Stimulated activated naive B cell treated with anti-CD40 and anti-IgM and Interleukin-4, amounts not matched to agents 10 μg/mL and 1 μg/mL and 100 μg/mL, for 72 hours (primary cell): ENCODE measurements around the gene CD1B.
"Not testable (repeated sequence)": the region's sequence is repeated elsewhere in the genome, so short reads cannot be mapped to it uniquely, and the experiment has no call there.

ENCODE experiments used
- ATAC-seq, 2 donors: fragments of 150-1000 bp; cut with Tn5 transposase; replicated peaks; 2 replicates each; pipeline ENCODE4 v1.10.0; 2021; ENCODE audit warnings: moderate library complexity in 1 of 2
- DNase-seq: peaks from one replicate; pipeline ENCODE4 v3.0.0; 2021
- H3K27ac Mint-ChIP-seq: one replicate; pipeline ENCODE4 v1.8.0; 2022; ENCODE audit warnings: mild to moderate bottlenecking, mixed read lengths
- H3K27me3 Mint-ChIP-seq, 2 donors: one replicate each; pipeline ENCODE4 v1.8.0; 2022; ENCODE audit warnings: mixed read lengths in 2 of 2
- H3K36me3 Mint-ChIP-seq, 2 donors: one replicate each; pipeline ENCODE4 v1.8.0; 2022; ENCODE audit warnings: mixed read lengths in 2 of 2, mild to moderate bottlenecking in 1 of 2
- H3K4me1 Mint-ChIP-seq, 2 donors: one replicate each; pipeline ENCODE4 v1.8.0; 2022; ENCODE audit warnings: mixed read lengths in 2 of 2, mild to moderate bottlenecking in 1 of 2
- H3K4me3 Mint-ChIP-seq, 2 donors: one replicate each; pipeline ENCODE4 v1.8.0; 2022; ENCODE audit warnings: mild to moderate bottlenecking in 2 of 2, mixed read lengths in 2 of 2, moderate library complexity in 1 of 2
- H3K9me3 Mint-ChIP-seq, 2 donors: one replicate each; pipeline ENCODE4 v1.8.0; 2022; ENCODE audit warnings: mixed read lengths in 2 of 2, mild to moderate bottlenecking in 1 of 2

CD1B gene

GRCh38 chr1:158331481-158332150 is at the start of gene CD1B:
CD1B (minus strand) TSS chr1:158331531; CDS start chr1:158331423, 108 bp downstream.
- ATAC-seq: no peak
- peaks cover 28% of the 10 kb centered on the region in 2 donors for H3K4me1 Mint-ChIP-seq
- H3K9me3 Mint-ChIP-seq: no peaks in the 10 kb centered on the region
- DNase-seq: no peak
- H3K27me3 Mint-ChIP-seq: no peaks in the 10 kb centered on the region
- H3K27ac Mint-ChIP-seq: no peak within 1 kb of the TSS
- H3K36me3 Mint-ChIP-seq: no peaks in the 10 kb centered on the region
- no peak within 1 kb of the TSS for H3K4me3 Mint-ChIP-seq

GRCh38 chr1:158374860-158375259 is 43.5 kb upstream of the CD1B start:
- peaks cover 3 to 8% of the 10 kb centered on the region in 2 donors for H3K36me3 Mint-ChIP-seq
- DNase-seq: no peak
- H3K9me3 Mint-ChIP-seq: peaks cover 5 to 16% of the 10 kb centered on the region in 2 donors
- no peak overlapping the region for H3K4me3 Mint-ChIP-seq
- peaks cover 9 to 12% of the 10 kb centered on the region in 2 donors for H3K27me3 Mint-ChIP-seq
- no peak overlapping the region for H3K27ac Mint-ChIP-seq
- no peak for ATAC-seq
- H3K4me1 Mint-ChIP-seq: peaks cover 16 to 27% of the 10 kb centered on the region in 2 donors

GRCh38 chr1:158374101-158374500 is 42.8 kb upstream of the CD1B start:
- Mint-ChIP-seq H3K4me1 (peaks cover 16 to 27% of the 10 kb centered on the region in 2 donors), H3K27me3 (peaks cover 9 to 12% of the 10 kb centered on the region in 2 donors)
- not testable (repeated sequence) for ATAC-seq

GRCh38 chr1:158371188-158371953 is 40.0 kb upstream of the CD1B start:
- peaks cover 5 to 10% of the 10 kb centered on the region in 2 donors for H3K9me3 Mint-ChIP-seq
- peak overlapping the region; percentile 82 for H3K27ac Mint-ChIP-seq
- H3K36me3 Mint-ChIP-seq: peaks cover 3 to 4% of the 10 kb centered on the region in 2 donors
- H3K27me3 Mint-ChIP-seq: peaks cover 3 to 5% of the 10 kb centered on the region in 2 donors
- peak; percentile 85 for DNase-seq
- peaks cover 16 to 27% of the 10 kb centered on the region in 2 donors for H3K4me1 Mint-ChIP-seq
- ATAC-seq: peak; percentile 98 to 99
- H3K4me3 Mint-ChIP-seq: peak overlapping the region; percentile 50 to 53

More at GRCh38 chr1:158374101-158374500, 42.8 kb upstream of the CD1B start:
- not testable (repeated sequence) for H3K36me3 Mint-ChIP-seq, H3K4me3 Mint-ChIP-seq, H3K27ac Mint-ChIP-seq, DNase-seq
- peaks cover 5 to 16% of the 10 kb centered on the region in 2 donors for H3K9me3 Mint-ChIP-seq

GRCh38 chr1:158366783-158367182 is 35.5 kb upstream of the CD1B start:
- H3K4me3 Mint-ChIP-seq: no peak overlapping the region
- ATAC-seq (no peak), DNase-seq (no peak)
- H3K27ac Mint-ChIP-seq: no peak overlapping the region
- peaks cover 0 to 8% of the 10 kb centered on the region in 2 donors for H3K27me3 Mint-ChIP-seq
- no peaks in the 10 kb centered on the region for H3K36me3 Mint-ChIP-seq
- peaks cover 16 to 17% of the 10 kb centered on the region in 2 donors for H3K4me1 Mint-ChIP-seq
- peaks cover 3 to 6% of the 10 kb centered on the region in 2 donors for H3K9me3 Mint-ChIP-seq

GRCh38 chr1:158362941-158363340 is 31.6 kb upstream of the CD1B start:
- peaks cover 0 to 8% of the 10 kb centered on the region in 2 donors for H3K27me3 Mint-ChIP-seq
- DNase-seq (no peak), ATAC-seq (peak; percentile 68 to 84)
- H3K36me3 Mint-ChIP-seq: no peaks in the 10 kb centered on the region
- H3K27ac Mint-ChIP-seq: no peak overlapping the region
- H3K4me1 Mint-ChIP-seq: peaks cover 14 to 16% of the 10 kb centered on the region in 2 donors
- H3K4me3 Mint-ChIP-seq: no peak overlapping the region
- H3K9me3 Mint-ChIP-seq: peaks cover 0 to 5% of the 10 kb centered on the region in 2 donors

GRCh38 chr1:158362482-158362881 is 31.2 kb upstream of the CD1B start:
- Mint-ChIP-seq H3K27ac (no peak overlapping the region), H3K4me3 (no peak overlapping the region), H3K9me3 (peaks cover 0 to 5% of the 10 kb centered on the region in 2 donors), H3K36me3 (no peaks in the 10 kb centered on the region), H3K27me3 (peaks cover 2 to 10% of the 10 kb centered on the region in 2 donors), H3K4me1 (peaks cover 14 to 16% of the 10 kb centered on the region in 2 donors)
- no peak for ATAC-seq
- DNase-seq: no peak

- no peak overlapping the region for H3K27ac Mint-ChIP-seq
- ATAC-seq (no peak), DNase-seq (no peak)
- peaks cover 7 to 21% of the 10 kb centered on the region in 2 donors for H3K27me3 Mint-ChIP-seq
- peaks cover 0 to 1% of the 10 kb centered on the region in 2 donors for H3K9me3 Mint-ChIP-seq
- no peaks in the 10 kb centered on the region for H3K36me3 Mint-ChIP-seq
- peaks cover 28 to 40% of the 10 kb centered on the region in 2 donors for H3K4me1 Mint-ChIP-seq
- H3K4me3 Mint-ChIP-seq: no peak overlapping the region
Observed at GRCh38 chr1:158357441-158357840, 26.1 kb upstream of the CD1B start.

- no peak overlapping the region for H3K4me3 Mint-ChIP-seq
- H3K36me3 Mint-ChIP-seq: no peaks in the 10 kb centered on the region
- peaks cover 0 to 1% of the 10 kb centered on the region in 2 donors for H3K9me3 Mint-ChIP-seq
- DNase-seq: no peak
- peaks cover 28 to 40% of the 10 kb centered on the region in 2 donors for H3K4me1 Mint-ChIP-seq
- no peak for ATAC-seq
- H3K27me3 Mint-ChIP-seq: peaks cover 7 to 21% of the 10 kb centered on the region in 2 donors
- no peak overlapping the region for H3K27ac Mint-ChIP-seq
Observed at GRCh38 chr1:158356616-158357015, 25.3 kb upstream of the CD1B start.

GRCh38 chr1:158355773-158356285 is 24.5 kb upstream of the CD1B start:
- DNase-seq (no peak), ATAC-seq (no peak)
- H3K36me3 Mint-ChIP-seq: no peaks in the 10 kb centered on the region
- no peak overlapping the region for H3K4me3 Mint-ChIP-seq
- no peaks in the 10 kb centered on the region for H3K9me3 Mint-ChIP-seq
- peaks cover 7 to 21% of the 10 kb centered on the region in 2 donors for H3K27me3 Mint-ChIP-seq
- H3K27ac Mint-ChIP-seq: no peak overlapping the region
- H3K4me1 Mint-ChIP-seq: peaks cover 28 to 40% of the 10 kb centered on the region in 2 donors

- Mint-ChIP-seq H3K27me3 (peaks cover 7 to 21% of the 10 kb centered on the region in 2 donors), H3K36me3 (no peaks in the 10 kb centered on the region), H3K9me3 (no peaks in the 10 kb centered on the region), H3K4me1 (peaks cover 25 to 32% of the 10 kb centered on the region in 2 donors), H3K4me3 (no peak overlapping the region), H3K27ac (no peak overlapping the region)
- DNase-seq (no peak), ATAC-seq (peak in 1 of 2 donors; percentile 4)
Observed at GRCh38 chr1:158354255-158354654, 22.9 kb upstream of the CD1B start.

GRCh38 chr1:158353303-158354075 is 22.2 kb upstream of the CD1B start, which contains the start of gene CD1E:
CD1E (plus strand) TSS chr1:158353894; CDS start chr1:158353989, 95 bp downstream.
- peak; percentile 96 to 98 for ATAC-seq
- Mint-ChIP-seq H3K27me3 (peaks cover 7 to 21% of the 10 kb centered on the region in 2 donors), H3K36me3 (no peaks in the 10 kb centered on the region), H3K4me1 (peaks cover 23 to 30% of the 10 kb centered on the region in 2 donors), H3K9me3 (no peaks in the 10 kb centered on the region), H3K27ac (peak within 1 kb of the TSS; percentile 42), H3K4me3 (peak within 1 kb of the TSS; percentile 15 to 23)
- peak; percentile 33 for DNase-seq

GRCh38 chr1:158348946-158349345 is 17.6 kb upstream of the CD1B start:
- H3K9me3 Mint-ChIP-seq, H3K27ac Mint-ChIP-seq, H3K4me3 Mint-ChIP-seq, ATAC-seq, H3K27me3 Mint-ChIP-seq, H3K36me3 Mint-ChIP-seq, DNase-seq: not testable (repeated sequence)
- peaks cover 11 to 17% of the 10 kb centered on the region in 2 donors for H3K4me1 Mint-ChIP-seq

- H3K36me3 Mint-ChIP-seq, H3K9me3 Mint-ChIP-seq, ATAC-seq, H3K27ac Mint-ChIP-seq, DNase-seq, H3K27me3 Mint-ChIP-seq, H3K4me3 Mint-ChIP-seq: not testable (repeated sequence)
- H3K4me1 Mint-ChIP-seq: peaks cover 12 to 22% of the 10 kb centered on the region in 2 donors
Observed at GRCh38 chr1:158336413-158336812, 5.1 kb upstream of the CD1B start.
